Skeletal muscle tissue (tissue), 4 donors: ENCODE measurements around the gene RUBCNL. TPM values are rescaled to one million over a fixed set of nuclear protein-coding genes. Genes with fewer than 3 reads are reported as not detected.
"Not testable (repeated sequence)": the region's sequence is repeated elsewhere in the genome, so short reads cannot be mapped to it uniquely, and the experiment has no call there.

ENCODE experiments used
- H3K27ac ChIP-seq: one replicate; pipeline ENCODE4 v1.7.0; 2013; ENCODE audit warnings: mild to moderate bottlenecking, low read depth, low read length, inconsistent platforms
- H3K27me3 ChIP-seq, 3 donors: one replicate each; pipeline ENCODE4 v1.7.0; 2013; ENCODE audit warnings: low read length in 3 of 3; ENCODE audit not compliant: control insufficient read depth in 3 of 3, insufficient read depth in 3 of 3
- H3K36me3 ChIP-seq, 3 donors: one replicate each; pipeline ENCODE4 v1.7.0; 2013; ENCODE audit warnings: low read length in 3 of 3; ENCODE audit not compliant: control insufficient read depth in 3 of 3, insufficient read depth in 3 of 3
- H3K4me1 ChIP-seq, 3 donors: one replicate each; pipeline ENCODE4 v1.7.0; 2013; ENCODE audit warnings: low read length in 3 of 3, mild to moderate bottlenecking in 3 of 3; ENCODE audit not compliant: control insufficient read depth in 3 of 3, insufficient read depth in 3 of 3
- H3K4me3 ChIP-seq, 3 donors: one replicate each; pipeline ENCODE4 v1.7.0; 2013; ENCODE audit warnings: low read length in 3 of 3
- H3K9ac ChIP-seq, 3 donors: one replicate each; pipeline ENCODE4 v1.7.0; 2013; ENCODE audit warnings: low read length in 3 of 3, mild to moderate bottlenecking in 3 of 3, moderate library complexity in 2 of 3, low read depth in 1 of 3
- H3K9me3 ChIP-seq, 3 donors: one replicate each; pipeline ENCODE4 v1.7.0; 2013; ENCODE audit warnings: low read length in 3 of 3; ENCODE audit not compliant: control insufficient read depth in 3 of 3
- total RNA-seq: library from RNA; depleted of rRNA; stranded (reverse); fragments of >200 nt; gene quantifications from one replicate; pipeline ENCODE4 v1.2.3, GENCODE V29; 2014
- donor health status: Osteomylitis.

Gene RUBCNL
- total RNA-seq = 3.7 TPM

- Histone ChIP-seq H3K27ac (no peak within 1 kb of the TSS), H3K9me3 (no peaks in the 10 kb centered on the region), H3K9ac (no peak within 1 kb of the TSS), H3K4me1 (peaks cover 0 to 4% (median 4%) of the 10 kb centered on the region in 3 donors), H3K4me3 (peak within 1 kb of the TSS; percentile 54 to 59 (median 54)), H3K27me3 (peaks cover 12 to 15% (median 14%) of the 10 kb centered on the region in 3 donors), H3K36me3 (no peaks in the 10 kb centered on the region)
Measured at GRCh38 chr13:46387064-46387851, at the start of gene RUBCNL. TSS of gene RUBCNL (minus strand) at chr13:46387252. CDS start at chr13:46372475, 14,777 bp downstream.

GRCh38 chr13:46429558-46429957 lies 42.5 kb upstream of the RUBCNL start:
- not testable (repeated sequence) for H3K9me3 ChIP-seq, H3K4me1 ChIP-seq, H3K9ac ChIP-seq, H3K4me3 ChIP-seq, H3K27me3 ChIP-seq, H3K27ac ChIP-seq, H3K36me3 ChIP-seq

- Histone ChIP-seq H3K4me1 (peaks cover 0 to under 1% (median 0%) of the 10 kb centered on the region in 3 donors), H3K27me3 (no peaks in the 10 kb centered on the region), H3K27ac (no peak overlapping the region), H3K9me3 (no peaks in the 10 kb centered on the region), H3K9ac (no peak overlapping the region), H3K36me3 (no peaks in the 10 kb centered on the region), H3K4me3 (no peak overlapping the region)
Measured at GRCh38 chr13:46405457-46405856, 18.4 kb upstream of the RUBCNL start.

- H3K4me3 ChIP-seq = no peak overlapping the region
- H3K27ac ChIP-seq = peak overlapping the region; percentile 20
- no peaks in the 10 kb centered on the region for H3K36me3 ChIP-seq
- peaks cover 0 to 5% (median 0%) of the 10 kb centered on the region in 3 donors for H3K4me1 ChIP-seq
- no peak overlapping the region for H3K9ac ChIP-seq
- H3K27me3 ChIP-seq = no peaks in the 10 kb centered on the region
- H3K9me3 ChIP-seq = no peaks in the 10 kb centered on the region
Measured at GRCh38 chr13:46404733-46405100, 17.7 kb upstream of the RUBCNL start.

GRCh38 chr13:46403851-46404732 lies 17.0 kb upstream of the RUBCNL start:
- Histone ChIP-seq H3K36me3 (no peaks in the 10 kb centered on the region), H3K4me3 (no peak overlapping the region), H3K4me1 (peaks cover 0 to 5% (median 0%) of the 10 kb centered on the region in 3 donors), H3K27ac (peak overlapping the region; percentile 20), H3K9ac (no peak overlapping the region), H3K9me3 (no peaks in the 10 kb centered on the region), H3K27me3 (no peaks in the 10 kb centered on the region)

GRCh38 chr13:46402178-46402577 lies 15.1 kb upstream of the RUBCNL start:
- Histone ChIP-seq H3K9me3 (no peaks in the 10 kb centered on the region), H3K27ac (no peak overlapping the region), H3K27me3 (no peaks in the 10 kb centered on the region), H3K36me3 (no peaks in the 10 kb centered on the region), H3K4me3 (no peak overlapping the region), H3K9ac (no peak overlapping the region), H3K4me1 (peaks cover 0 to 5% (median 0%) of the 10 kb centered on the region in 3 donors)

- no peak overlapping the region for H3K27ac ChIP-seq
Measured at GRCh38 chr13:46401432-46401831, 14.4 kb upstream of the RUBCNL start.

GRCh38 chr13:46396341-46396740 lies 9.3 kb upstream of the RUBCNL start:
- peaks cover 0 to 5% (median 0%) of the 10 kb centered on the region in 3 donors for H3K4me1 ChIP-seq
- no peaks in the 10 kb centered on the region for H3K36me3 ChIP-seq
- H3K9ac ChIP-seq = no peak overlapping the region
- H3K4me3 ChIP-seq = no peak overlapping the region
- no peaks in the 10 kb centered on the region for H3K9me3 ChIP-seq
- H3K27ac ChIP-seq = no peak overlapping the region
- H3K27me3 ChIP-seq = no peaks in the 10 kb centered on the region

More at GRCh38 chr13:46401432-46401831, 14.4 kb upstream of the RUBCNL start:
- Histone ChIP-seq H3K9ac (no peak overlapping the region), H3K9me3 (no peaks in the 10 kb centered on the region), H3K4me1 (peaks cover 0 to 5% (median 0%) of the 10 kb centered on the region in 3 donors), H3K36me3 (no peaks in the 10 kb centered on the region), H3K27me3 (no peaks in the 10 kb centered on the region), H3K4me3 (no peak overlapping the region)

- no peaks in the 10 kb centered on the region for H3K27me3 ChIP-seq
- no peaks in the 10 kb centered on the region for H3K36me3 ChIP-seq
- H3K27ac ChIP-seq = no peak overlapping the region
- H3K4me3 ChIP-seq = no peak overlapping the region
- H3K9ac ChIP-seq = no peak overlapping the region
- H3K4me1 ChIP-seq = peaks cover 0 to 2% (median 0%) of the 10 kb centered on the region in 3 donors
- H3K9me3 ChIP-seq = no peaks in the 10 kb centered on the region
Measured at GRCh38 chr13:46392967-46393366, 5.9 kb upstream of the RUBCNL start.
